Measurements from ENCODE around the gene H19. TPM values are rescaled to one million over a fixed set of nuclear protein-coding genes. Genes with fewer than 3 reads are reported as not detected.

The H19 gene
- total and polyA plus RNA-seq, 7 donors, result 1,446 to 10,740 (median 4,559) TPM

DNA sequence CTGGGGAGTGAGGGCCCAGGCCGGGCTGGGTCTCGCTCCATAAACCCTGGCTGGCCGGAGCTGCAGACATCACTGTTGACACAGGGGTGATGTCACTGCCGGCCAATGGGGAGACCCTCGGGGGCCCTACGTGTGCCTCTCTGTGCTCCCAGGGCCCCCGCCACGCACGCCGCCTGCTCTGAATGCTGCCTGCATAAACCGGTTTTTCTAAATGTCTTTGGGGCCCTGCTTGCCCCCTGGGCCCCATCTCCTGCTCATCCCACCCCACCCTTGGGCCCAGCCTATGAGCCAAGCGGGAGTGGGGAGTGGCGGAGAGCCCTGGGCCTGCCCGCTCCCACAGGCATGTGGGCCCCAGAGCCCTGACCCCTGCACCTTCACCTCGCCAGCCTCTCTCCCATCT, 7.7 kb downstream of the H19 start:
- WGBS, 3 donors, result no CpG with 5 or more reads among the region's 15 CpGs
- Histone ChIP-seq H3K27ac (no peak overlapping the region), H3K9me3 (no peaks in the 10 kb centered on the region), H3K4me3 (no peak overlapping the region), H3K4me1 (no peaks in the 10 kb centered on the region), H3K27me3 (ENCODE audit: insufficient read depth in 3 of 3, low read length in 2 of 3) (no peaks in the 10 kb centered on the region), H3K36me3 (ENCODE audit: insufficient read depth in 1 of 2, low read depth in 1 of 2) (no peaks in the 10 kb centered on the region)
- ATAC-seq (no peak), DNase-seq (no peak)
- intact Hi-C loops (cut with DNase I), result no loop called here
- TF ChIP-seq, protein P1, sequence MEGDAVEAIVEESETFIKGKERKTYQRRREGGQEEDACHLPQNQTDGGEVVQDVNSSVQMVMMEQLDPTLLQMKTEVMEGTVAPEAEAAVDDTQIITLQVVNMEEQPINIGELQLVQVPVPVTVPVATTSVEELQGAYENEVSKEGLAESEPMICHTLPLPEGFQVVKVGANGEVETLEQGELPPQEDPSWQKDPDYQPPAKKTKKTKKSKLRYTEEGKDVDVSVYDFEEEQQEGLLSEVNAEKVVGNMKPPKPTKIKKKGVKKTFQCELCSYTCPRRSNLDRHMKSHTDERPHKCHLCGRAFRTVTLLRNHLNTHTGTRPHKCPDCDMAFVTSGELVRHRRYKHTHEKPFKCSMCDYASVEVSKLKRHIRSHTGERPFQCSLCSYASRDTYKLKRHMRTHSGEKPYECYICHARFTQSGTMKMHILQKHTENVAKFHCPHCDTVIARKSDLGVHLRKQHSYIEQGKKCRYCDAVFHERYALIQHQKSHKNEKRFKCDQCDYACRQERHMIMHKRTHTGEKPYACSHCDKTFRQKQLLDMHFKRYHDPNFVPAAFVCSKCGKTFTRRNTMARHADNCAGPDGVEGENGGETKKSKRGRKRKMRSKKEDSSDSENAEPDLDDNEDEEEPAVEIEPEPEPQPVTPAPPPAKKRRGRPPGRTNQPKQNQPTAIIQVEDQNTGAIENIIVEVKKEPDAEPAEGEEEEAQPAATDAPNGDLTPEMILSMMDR (IDR thresholded peaks at IDR 0.05), result no peak

DNA sequence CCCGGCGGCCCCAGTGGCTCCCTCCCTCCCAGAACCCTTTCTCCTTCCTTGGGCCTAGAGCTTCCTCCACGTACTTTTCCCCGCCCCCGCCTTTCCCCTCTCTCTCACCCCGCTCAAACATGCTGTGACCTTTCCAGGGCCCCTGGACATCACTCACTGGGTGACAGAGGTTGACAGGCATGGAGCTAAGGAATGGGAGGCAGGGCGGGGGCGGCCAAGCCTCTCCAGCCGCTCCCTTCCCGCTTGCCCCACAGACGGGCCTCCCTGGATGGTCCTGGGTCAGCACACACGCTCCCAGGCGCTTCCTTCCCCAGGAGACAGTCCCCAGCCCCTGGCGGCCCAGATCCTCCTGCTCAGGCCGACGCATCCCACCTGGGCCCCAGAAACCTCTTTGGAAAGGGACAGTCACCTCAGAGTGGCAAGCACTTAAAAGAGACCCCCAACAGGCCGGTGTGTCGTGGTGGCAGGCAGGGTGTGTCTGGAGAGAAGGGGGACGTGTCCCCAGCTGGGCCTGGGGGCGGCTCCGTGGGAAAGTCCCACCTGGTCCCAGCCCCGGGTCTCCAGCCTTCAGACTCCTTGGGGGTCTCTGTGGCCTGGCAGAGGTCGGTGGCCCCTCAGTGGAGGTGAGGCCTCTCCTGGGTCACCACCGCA, 8.8 kb downstream of the H19 start:
- peak in 1 of 2 donors; percentile 52 for DNase-seq
- Histone ChIP-seq H3K27ac (no peak overlapping the region), H3K27me3 (ENCODE audit: insufficient read depth in 3 of 3, low read length in 2 of 3) (no peaks in the 10 kb centered on the region), H3K9me3 (no peaks in the 10 kb centered on the region), H3K4me1 (no peaks in the 10 kb centered on the region), H3K4me3 (no peak overlapping the region), H3K36me3 (ENCODE audit: insufficient read depth in 1 of 2, low read depth in 1 of 2) (no peaks in the 10 kb centered on the region)
- peak in 3 of 4 donors; percentile 8 to 27 (median 26) for ATAC-seq
- WGBS, 3 donors, result 68 to 78% (median 75%) methylated on average over 5 to 13 of the region's 24 CpGs
- intact Hi-C loops (cut with DNase I), result no loop called here
- TF ChIP-seq, protein P1 (IDR thresholded peaks at IDR 0.05), result no peak

DNA sequence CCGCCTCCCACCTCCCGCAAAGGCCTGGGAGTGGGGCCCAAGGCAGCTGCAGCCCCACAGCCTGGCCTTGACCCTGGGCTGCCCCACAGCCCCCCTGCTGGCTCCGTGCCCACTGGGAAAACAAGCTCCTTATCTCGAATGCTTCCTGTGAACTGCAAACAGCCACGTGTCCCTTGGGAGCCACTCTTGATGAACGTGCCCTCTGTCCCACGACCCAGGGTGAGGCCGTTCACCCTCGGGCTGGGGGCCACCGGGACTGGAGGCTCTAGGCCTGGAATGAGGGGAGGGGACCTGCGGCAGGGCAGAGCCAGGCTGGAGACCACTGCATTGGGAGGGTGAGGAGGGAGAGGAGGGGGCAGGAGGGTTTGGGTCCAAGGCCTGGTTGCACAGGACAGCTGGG, 9.5 kb downstream of the H19 start:
- ATAC-seq (no peak), DNase-seq (no peak)
- no peaks in the 10 kb centered on the region for H3K27me3 ChIP-seq (ENCODE audit: insufficient read depth in 3 of 3, low read length in 2 of 3)
- TF ChIP-seq, protein P1 (IDR thresholded peaks at IDR 0.05), result no peak
- no CpG with 5 or more reads among the region's 11 CpGs for WGBS, 3 donors
- no peaks in the 10 kb centered on the region for H3K9me3 ChIP-seq
- intact Hi-C loops (cut with DNase I), result no loop called here
- H3K27ac ChIP-seq, result no peak overlapping the region
- H3K4me3 ChIP-seq, result no peak overlapping the region
- no peaks in the 10 kb centered on the region for H3K36me3 ChIP-seq (ENCODE audit: insufficient read depth in 1 of 2, low read depth in 1 of 2)
- H3K4me1 ChIP-seq, result no peaks in the 10 kb centered on the region

DNA sequence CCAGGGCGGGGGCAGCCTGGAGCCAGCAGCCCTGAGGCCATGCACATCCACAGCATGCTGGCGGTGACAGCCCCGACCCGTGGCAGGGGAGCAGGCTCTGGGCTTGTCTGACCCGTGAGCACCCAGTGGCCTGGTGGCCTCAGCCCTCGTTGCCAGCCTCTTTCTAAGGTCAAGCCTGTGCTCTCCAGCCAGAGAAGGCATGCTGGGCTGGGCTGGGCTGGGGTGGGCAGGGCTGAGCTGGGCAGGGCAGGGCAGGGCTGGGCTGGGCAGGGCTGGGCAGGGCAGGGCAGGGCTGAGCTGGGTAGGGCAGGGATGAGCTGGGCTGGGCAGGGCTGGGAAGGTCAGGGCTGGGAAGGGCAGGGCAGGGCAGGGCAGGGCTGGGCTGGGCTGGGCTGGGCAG, 10.6 kb downstream of the H19 start:
- intact Hi-C loops (cut with DNase I), result no loop called here
- H3K27ac ChIP-seq, result no peak overlapping the region
- TF ChIP-seq, protein P1 (IDR thresholded peaks at IDR 0.05), result no peak
- H3K27me3 ChIP-seq (ENCODE audit: insufficient read depth in 3 of 3, low read length in 2 of 3), result no peaks in the 10 kb centered on the region
- no peaks in the 10 kb centered on the region for H3K9me3 ChIP-seq
- no CpG with 5 or more reads among the region's 6 CpGs for WGBS, 3 donors
- H3K4me1 ChIP-seq, result no peaks in the 10 kb centered on the region
- ATAC-seq (peak; percentile 20 to 67 (median 42)), DNase-seq (no peak)
- no peaks in the 10 kb centered on the region for H3K36me3 ChIP-seq (ENCODE audit: insufficient read depth in 1 of 2, low read depth in 1 of 2)
- H3K4me3 ChIP-seq, result no peak overlapping the region

DNA sequence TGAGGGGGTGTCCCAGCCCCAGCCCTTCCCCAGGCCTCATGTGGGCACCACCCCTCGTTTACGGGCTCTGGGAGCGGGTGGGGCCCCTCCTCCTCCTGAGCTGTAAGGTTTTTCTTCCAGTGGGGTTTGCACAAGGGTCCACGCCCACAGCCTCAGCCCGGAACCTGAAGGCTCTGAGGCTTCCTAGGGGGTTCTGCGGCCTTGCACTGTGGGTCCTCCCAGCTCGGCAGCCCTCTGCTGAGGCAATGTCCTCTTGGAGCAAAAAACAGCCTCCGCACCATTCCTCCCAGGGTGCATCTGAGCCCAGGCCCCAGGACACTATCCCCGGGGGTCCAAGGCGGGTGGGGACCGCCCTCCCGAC, 14.1 kb downstream of the H19 start:
- Histone ChIP-seq H3K4me3 (no peak overlapping the region), H3K27me3 (ENCODE audit: insufficient read depth in 3 of 3, low read length in 2 of 3) (no peaks in the 10 kb centered on the region), H3K9me3 (no peaks in the 10 kb centered on the region), H3K36me3 (ENCODE audit: insufficient read depth in 1 of 2, low read depth in 1 of 2) (no peaks in the 10 kb centered on the region), H3K4me1 (no peaks in the 10 kb centered on the region), H3K27ac (no peak overlapping the region)
- WGBS, 3 donors, result 55 to 84% methylated on average over 9 to 12 of the region's 12 CpGs; no CpG with 5 or more reads in 1 of the 3 donors
- TF ChIP-seq, protein P1 (IDR thresholded peaks at IDR 0.05), result no peak
- intact Hi-C loops (cut with DNase I), result no loop called here
- ATAC-seq (no peak), DNase-seq (peak in 1 of 2 donors; percentile 40)

Measured in psoas muscle (tissue), 8 donors.